ENCODE results near the gene COX4I2.
"Not testable (repeated sequence)": the region's sequence is repeated elsewhere in the genome, so short reads cannot be mapped to it uniquely, and the experiment has no call there.

COX4I2 gene

DNA sequence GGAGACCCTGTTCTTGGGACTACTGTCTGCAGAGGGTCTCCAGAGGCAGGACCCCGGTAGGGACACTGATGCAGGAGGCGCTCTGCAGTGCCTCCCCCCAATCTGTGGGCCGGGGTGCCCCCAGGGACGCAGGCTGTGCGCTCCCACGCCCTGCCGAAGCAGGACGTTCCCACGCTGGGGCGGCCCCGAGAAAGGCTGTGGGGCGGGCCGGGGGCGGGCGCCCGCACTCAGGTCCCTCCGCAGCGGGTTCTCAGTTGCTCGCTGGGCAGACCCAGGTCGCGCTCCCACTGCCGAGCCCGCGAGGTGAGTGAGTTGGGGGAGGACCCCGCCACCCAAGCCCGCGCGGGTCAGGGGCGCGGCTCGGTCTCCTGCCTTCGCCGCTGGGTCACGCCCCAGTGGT is at the start of gene COX4I2:
COX4I2 (plus strand) TSS at position 253 of the 400 bp plus-strand sequence. CDS start 1,106 bp downstream, outside the sequence.
- no peak for DNase-seq

DNA sequence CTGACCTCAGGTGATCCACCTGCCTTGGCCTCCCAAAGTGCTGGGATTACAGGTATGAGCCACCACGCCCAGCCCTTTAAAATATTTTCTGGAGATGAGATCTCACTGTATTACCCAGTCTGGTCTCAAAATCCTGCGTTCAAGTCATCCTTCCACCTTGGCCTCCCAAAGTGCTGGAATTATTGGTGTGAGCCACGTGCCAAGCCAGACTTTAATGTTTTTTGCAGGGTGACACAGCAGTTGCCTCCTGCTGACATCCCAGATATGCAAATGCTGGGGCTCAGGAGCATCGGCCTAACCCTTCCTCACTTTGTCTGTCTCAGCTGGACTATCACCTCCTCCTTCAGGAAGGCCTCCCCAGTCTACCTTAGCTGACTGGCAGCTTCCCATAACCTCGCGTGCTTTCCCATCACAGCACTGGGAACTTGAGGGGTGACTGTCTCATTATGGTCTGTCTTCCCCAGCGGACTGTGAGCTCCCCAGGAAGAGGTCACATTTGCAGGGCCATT is 46.9 kb upstream of the COX4I2 start:
- DNase-seq: no peak

DNA sequence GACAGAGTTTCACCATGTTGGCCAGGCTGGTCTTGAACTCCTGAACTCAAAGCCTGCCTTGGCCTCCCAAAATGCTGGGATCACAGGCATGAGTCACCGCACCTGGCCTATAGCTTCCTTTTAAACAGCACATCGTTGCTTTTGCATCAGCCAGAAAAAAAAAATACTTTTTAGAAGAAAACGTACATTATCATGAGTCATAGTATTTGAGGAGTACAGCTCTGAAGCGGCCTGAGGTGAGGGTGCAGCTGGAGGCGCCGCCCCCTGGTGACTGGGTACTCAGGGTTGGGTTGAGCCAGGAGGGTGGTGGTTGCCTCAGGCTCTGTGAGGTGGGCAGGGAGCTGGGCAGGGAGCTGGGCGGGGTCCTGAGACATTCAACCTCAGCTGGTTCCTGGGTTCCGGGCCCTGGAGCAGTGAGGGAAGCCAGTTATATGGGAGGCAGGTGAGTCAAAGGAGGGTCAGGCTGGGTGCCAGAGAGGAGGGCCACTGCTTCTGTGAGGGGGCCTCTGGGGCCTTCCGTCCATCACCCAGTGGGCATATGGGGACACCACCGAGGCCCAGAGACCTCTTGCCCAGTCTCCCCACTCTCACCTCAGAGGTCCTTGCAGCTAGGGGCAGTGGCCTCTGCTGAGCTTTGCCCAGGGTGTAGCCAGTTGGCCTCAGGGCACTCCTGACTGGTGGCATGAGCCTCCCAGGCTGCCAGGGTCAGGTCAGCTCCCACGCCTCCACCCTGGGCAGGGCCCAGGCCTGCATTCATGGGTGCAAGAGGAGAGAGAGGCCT is 44.3 kb upstream of the COX4I2 start:
- DNase-seq: no peak

DNA sequence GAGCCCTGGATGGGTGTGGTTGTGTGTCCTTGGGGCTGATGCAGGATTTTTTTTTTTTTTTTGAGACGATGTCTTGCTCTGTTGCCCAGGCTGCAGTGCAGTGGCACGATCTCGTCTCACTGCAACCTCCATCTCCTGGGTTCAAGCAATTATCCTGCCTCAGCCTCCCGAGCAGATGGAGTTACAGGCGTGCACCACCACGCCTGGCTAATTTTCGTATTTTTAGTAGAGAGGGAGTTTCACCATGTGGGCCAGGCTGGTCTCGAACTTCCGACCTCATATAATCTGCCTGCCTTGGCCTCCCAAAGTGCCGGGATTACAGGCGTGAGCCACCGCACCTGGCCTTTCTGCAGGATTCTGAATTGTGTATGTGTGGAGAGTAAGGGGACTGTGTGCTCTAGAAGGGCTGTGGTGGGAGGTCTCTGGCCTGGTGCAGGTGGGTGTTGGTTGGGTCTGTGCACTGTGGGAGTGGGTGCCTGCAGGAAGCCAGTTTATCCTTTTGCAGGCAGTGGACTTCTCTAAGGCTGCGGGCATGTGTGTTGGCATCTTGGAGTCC is 43.6 kb upstream of the COX4I2 start:
- DNase-seq: no peak

DNA sequence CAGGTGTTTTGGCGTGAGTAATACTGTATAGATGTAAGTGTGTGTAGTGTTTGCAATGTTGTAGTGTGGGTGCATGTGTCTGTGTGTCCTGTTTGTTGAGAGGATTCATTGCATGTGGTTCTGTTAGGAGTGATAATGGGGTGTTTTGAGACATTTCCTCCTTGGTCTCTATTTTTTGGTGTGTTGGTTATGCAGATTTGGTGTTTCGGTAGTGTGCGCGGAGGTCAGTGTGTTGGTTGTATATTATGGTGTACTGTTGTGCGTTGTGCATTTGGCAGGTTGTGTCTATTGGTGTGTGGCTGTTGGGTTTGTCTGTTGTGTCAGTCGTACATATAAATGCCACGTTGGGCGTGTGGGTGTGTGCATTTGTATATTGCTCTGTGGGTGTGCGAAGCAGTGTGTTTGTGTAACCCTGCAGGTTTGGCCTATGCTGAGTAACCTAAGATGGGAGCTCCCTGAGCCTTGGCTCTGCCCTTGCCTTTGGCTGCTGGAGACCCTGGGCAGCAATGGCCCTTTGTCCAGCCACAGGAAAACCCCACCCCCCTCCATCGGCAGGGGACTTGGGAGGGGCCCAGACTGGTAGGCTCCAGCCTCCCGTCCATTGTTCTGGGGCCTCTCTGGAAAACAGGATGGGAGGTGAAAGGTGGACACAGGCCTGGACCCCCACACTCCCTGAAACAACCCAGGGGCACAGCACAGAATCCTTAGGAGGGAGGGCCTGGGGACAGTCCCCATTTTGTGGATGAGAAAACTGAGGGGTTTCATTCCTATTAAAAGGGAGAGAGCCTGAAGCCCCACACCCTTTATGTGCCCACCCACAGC is 42.9 kb upstream of the COX4I2 start:
- no peak for DNase-seq

DNA sequence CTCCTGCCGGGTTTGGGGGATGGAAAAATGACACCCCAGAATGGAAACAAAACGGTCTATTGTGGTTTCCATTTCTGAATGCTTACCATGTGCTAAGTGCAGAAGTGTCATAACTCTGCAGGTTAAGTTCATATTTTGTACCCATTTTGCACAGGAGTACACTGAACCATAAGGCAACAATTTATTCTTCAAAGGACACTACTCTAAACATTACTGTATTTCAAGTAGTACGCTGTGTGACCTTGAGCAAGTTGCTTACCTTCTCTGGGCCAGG is 42.4 kb upstream of the COX4I2 start:
- no peak for DNase-seq

DNA sequence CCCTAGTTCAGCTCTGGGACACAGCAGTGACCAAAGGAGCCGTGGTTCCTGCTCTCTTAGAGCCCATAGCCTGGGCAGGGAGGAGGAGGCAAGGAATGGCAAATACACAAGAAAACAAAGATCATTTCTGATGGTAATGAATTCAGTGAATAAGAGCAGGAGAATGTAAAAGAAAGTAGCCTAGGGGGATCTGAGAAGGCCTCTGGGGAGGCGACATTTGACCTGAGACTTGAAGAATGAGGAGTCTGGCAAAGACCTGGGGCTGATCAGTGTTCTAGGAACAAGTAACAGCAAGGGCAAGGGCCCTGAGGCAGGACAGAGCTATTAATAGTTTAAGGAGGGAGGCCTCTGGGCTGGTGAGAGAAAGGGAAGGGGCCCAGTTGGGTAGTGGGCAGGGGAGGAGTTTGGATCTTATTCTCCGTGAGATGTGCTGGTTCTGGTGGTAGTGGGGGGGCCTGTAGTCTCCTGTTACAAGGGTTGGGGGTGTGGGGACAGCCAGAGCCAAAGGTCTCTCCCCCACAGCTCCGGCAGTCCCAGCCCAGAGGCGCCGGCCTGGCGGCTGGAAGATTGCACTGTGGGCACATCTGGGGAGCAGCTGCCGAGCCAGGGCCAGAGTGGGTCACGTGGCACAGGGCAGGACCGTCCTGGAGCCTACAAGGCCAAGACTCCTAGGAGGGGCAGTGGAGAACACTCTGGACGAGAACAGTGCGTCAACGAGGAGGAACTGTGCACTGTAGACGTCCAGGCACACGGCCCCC is 41.9 kb upstream of the COX4I2 start:
- DNase-seq: no peak

DNA sequence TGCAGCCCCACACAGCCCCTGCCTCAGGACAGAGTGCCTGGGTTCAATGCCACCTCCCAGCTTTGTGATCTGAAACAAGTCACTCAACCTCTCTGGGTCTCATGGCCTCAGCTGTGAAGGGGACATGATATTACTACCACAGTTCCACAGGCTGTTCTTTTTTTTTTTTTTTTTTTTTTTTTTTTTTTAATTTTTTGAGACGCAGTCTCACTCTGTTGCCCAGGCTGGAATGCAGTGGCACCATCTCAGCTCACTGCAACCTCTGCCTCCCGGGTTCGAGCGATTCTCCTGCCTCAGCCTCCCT is 41.3 kb upstream of the COX4I2 start:
- not testable (repeated sequence) for DNase-seq

DNA sequence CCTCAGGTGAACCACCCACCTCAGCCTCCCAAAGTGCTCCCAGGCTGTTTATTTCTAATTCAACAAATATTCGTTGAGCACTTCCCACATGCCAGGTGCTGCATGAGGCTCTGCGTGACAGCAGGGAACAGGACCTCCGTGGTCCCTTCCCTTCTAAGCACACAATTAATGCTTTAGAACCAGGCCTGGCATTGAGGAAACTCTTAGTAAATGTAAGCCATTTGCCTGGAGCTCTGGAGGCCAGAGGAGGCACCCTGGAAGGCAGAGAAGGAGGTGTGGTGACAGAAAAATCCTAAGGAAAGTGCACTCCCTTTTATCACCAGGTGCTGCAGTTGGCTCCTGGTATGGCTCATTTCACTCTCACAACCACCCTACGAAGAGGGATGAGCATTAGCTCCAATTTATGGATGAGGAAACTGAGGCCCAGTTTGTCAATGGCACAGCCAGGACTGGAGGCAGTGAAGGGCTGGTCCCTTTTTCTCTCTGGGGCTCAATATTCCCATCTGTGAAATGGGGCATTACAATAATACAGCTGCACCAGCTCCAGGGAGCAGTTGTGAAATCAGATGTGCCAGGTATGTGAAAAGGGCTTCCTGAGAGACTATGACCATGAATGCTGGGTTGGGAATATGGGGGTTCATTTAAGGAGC is 40.8 kb upstream of the COX4I2 start:
- DNase-seq: no peak

DNA sequence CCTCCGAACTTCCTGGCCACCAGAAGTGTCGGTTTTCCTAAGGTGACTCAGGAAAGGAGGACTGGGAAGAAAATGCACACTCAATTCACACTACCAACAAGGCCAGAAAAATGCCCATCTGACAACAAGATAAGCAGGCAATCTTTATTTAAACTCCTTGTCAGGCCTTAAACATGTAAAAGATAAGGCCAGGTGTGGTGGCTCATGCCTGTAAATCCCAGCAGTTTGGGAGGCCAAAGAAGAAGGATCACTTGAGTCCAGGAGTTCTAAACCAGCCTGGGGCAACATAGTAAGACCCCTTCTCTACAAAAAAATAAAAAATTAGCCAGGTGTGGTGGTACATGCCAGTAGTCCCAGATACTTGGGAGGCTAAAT is 40.2 kb upstream of the COX4I2 start:
- no peak for DNase-seq

DNA sequence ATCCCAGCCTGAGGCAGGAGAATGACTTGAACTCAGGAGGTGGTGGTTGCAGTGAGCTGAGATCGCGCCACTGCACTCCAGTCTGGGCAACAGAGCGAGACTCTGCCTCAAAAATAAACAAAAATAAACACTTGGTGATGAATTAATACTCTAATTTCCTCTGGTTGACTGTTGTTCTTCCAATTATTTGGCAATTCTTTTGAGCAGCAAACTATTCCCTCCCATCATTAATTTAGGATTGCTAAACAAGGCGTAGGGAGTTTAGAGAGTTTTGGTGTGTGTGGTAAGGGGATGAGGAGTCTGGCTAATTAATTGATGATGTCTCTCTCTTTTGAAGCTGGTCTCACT is 35.3 kb upstream of the COX4I2 start:
- DNase-seq: no peak

DNA sequence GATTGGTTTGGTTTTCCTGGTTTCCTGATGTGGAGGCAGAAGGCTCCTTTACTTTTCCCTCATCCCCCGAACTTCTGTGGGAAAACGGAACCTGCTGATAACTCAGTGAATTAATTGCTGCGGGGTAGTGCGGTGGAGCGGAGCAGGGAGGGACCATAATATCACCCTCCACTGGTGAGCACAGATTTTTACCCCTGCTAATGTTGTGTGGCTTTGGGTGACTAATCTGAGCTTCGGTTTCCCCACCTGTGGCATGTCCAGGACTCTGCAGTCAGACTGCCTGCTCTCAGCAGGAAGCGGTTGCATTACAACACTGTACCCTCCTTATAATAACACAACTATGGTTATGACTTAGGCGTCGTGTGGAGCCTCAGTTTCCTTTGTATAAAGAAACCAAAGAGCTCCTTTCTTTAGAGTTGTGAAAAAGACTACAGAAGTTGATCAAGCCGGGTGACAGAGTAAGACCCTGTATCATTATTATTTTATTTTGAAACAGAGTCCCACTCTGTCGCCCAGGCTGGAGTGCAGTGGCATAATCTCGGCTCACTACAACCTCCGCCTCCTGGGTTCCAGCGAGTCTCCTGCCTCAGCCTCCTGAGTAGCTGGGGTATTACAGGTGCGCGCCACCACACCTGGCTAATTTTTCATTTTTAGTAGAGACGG is 34.8 kb upstream of the COX4I2 start:
- no peak for DNase-seq

DNA sequence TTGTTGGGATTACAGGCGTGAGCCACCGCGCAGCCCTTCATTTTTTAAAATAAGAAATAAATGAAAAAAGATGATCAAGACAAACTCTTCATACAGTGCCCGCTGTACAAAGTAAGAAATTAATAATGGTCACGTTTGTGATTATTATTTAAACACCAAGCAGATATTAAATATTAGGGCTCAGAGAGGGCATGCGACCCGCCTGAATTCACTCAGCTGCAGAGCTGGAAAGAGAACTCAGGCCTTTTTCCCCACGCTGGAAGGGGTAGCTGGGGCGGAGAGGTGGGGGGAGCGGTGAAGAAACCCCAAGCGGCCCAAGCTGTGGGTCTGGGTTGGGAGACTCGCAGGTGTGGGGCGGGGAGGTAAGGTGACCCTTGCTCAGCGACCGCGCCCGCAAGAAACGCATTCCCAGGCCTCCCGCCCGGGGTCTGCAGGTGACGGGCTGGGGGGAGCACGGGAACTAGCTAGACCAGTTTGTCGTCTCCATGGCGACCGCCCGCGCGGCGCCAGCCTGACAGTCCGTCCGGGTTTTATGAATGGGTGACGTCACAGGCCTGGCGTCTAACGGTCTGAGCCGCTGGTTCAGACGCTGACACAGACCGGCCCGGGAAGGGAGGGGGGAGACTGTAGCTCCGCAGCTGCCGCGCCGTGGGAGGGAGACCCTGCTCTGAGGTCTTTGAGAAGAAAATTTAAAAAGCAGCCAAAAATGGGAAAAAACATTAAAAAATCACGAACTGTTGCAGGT is 33.7 kb upstream of the COX4I2 start:
- DNase-seq: peak; percentile 97

DNA sequence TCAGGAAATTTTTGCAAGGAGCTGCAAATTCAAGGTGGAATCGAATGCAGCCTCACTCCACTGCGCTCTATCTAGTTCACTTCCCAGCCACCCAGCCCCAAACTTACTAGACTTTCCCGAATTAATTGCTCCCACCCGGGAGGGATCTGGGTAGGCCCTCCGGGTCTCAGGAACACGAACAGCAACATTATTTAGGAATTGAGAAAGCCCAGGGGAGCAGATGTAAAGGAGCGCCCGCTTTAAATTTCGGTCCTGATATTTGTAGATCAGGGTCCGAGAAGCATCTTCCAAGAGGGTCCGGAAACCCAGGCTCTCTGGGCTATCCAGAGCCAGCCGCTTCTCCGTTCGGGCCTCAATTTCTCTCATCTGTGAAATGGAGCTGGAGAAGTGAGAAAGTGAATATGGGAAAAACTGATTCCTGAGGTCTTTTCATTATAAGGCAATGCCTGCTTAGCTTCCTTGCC is 33.1 kb upstream of the COX4I2 start:
- DNase-seq: no peak

DNA sequence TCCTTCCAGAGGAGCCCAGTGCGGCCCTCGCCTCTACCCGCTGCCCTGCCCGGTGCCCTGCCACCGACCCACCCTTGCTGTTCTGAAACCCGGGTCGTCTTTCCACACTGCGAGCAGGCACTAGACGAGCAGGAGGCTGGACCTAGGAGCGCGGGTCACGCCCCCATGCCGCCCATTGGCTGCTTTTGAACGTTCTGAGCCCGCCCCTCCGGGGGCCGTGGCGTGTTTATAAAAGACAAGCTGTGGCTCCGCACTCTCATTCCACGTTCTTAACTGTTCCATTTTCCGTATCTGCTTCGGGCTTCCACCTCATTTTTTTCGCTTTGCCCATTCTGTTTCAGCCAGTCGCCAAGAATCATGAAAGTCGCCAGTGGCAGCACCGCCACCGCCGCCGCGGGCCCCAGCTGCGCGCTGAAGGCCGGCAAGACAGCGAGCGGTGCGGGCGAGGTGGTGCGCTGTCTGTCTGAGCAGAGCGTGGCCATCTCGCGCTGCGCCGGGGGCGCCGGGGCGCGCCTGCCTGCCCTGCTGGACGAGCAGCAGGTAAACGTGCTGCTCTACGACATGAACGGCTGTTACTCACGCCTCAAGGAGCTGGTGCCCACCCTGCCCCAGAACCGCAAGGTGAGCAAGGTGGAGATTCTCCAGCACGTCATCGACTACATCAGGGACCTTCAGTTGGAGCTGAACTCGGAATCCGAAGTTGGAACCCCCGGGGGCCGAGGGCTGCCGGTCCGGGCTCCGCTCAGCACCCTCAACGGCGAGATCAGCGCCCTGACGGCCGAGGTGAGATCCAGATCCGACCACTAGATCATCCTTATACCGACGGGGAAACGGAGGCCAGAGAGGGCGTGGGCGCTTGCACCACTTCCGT is 32.4 kb upstream of the COX4I2 start, which contains the start of gene ID1:
ID1 (plus strand) TSS at position 259 of the 871 bp plus-strand sequence; CDS start at position 358, 99 bp downstream.
- peak; percentile 86 for DNase-seq

DNA sequence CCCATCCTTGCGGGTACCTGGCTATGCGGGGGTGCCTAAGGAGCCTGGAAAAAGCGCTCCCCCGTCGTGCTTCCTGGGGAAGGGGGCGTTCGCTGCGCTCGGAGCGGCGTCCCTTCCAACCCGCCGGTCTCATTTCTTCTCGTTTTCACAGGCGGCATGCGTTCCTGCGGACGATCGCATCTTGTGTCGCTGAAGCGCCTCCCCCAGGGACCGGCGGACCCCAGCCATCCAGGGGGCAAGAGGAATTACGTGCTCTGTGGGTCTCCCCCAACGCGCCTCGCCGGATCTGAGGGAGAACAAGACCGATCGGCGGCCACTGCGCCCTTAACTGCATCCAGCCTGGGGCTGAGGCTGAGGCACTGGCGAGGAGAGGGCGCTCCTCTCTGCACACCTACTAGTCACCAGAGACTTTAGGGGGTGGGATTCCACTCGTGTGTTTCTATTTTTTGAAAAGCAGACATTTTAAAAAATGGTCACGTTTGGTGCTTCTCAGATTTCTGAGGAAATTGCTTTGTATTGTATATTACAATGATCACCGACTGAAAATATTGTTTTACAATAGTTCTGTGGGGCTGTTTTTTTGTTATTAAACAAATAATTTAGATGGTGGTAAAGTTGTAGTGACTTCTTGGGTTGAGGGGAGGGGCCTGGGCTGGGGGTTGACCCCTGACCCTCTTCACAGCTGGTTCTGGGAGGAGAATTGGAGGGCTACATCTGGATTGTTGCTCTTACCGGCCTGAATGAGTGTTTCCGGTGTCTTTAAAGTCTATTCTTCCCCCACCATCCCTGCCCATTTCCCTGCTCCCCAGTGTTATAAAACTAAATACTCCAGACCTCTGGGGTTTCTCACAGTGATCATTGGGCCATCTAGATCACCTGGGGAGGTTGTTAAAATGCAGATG is 31.6 kb upstream of the COX4I2 start:
- DNase-seq: no peak

DNA sequence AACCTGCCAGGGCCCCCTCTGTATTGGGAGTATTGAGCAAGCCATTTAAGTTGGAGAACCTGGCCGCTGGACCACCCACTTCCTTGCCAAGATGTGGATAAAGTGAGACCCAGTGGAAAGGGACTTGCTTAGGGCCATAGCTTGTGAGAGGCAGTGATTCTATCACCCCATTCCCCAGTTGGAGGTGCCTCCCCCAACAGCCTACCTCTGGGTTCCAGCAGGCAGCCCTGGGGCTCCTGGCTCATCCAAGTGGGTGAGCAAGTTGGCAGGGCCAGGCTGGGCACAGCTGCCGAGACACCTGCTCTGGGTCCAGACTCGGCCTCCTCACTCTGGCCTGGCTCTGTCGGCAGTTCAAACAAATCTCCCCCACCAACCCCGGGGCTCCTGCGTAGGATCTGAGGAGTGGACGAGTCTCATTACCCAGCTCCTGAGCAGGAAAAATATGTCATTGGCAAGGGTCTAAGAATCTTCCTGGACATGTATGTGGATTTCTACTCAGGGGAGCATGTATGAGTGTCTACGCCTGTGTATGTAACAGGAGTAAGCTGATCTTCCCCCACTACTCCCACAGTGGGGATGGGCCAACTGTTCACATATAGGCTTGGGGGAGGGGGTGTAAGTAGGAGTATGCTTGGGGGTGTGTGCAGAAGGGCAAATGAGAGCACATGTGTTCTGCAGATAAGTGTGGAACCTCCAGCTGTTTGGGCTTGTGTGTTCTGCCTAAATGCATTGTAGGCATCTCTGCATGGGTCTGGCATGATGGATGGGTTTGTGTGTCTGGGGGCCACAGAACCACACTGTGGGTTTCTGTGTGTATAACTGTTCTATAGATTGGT is 30.7 kb upstream of the COX4I2 start:
- DNase-seq: peak; percentile 86

DNA sequence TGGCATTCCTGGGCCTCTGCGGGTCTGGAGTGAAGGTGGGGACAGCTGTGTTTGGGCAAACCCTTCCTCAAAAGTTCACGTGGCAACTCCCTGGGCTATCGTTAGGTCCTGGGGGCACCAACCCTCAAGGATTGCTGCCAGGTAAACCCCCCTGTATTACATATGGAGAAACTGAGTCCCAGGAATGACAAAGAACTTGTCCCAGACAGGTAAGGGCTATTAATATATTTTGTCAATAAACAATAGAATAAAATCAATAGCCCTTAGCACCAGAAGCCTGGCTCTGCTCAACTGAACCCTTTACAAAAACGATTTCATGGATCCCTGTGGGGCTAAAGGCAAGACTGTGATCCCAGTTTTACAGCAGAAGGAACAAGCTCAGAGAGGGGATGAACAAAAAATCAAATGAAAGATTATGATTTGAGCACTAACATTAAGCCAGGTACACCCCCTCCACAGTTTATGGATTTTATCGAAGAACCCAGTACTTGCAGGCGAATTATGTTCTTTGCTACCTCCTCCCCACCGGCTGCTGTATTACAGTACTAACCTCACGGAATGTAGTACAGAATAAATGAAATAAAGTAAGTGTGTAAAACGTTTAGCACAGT is 30.0 kb upstream of the COX4I2 start:
- DNase-seq: no peak
